Erythroblast (primary cell): ENCODE measurements around the gene RALGPS2.

ENCODE experiments used
- GATA1 ChIP-seq: IDR thresholded peaks from 2 replicates; pipeline ENCODE4 v1.6.1; 2011; ENCODE audit warnings: low read depth, mild to moderate bottlenecking, control low read depth, low read length, moderate library complexity
- POLR2A ChIP-seq: IDR thresholded peaks from 2 replicates; pipeline ENCODE4 v1.6.1; 2011; ENCODE audit warnings: mild to moderate bottlenecking, low read length

GRCh38 chr1:178864326-178864725, 139.3 kb downstream of the RALGPS2 start:
- no peak for TF ChIP-seq POLR2A
- TF ChIP-seq GATA1 = no peak
